Suppressor macrophage (primary cell): ENCODE data around the gene OOSP1.
"Not testable (repeated sequence)": the region's sequence is repeated elsewhere in the genome, so short reads cannot be mapped to it uniquely, and the experiment has no call there.

Experiments
- DNase-seq, 4 experiments: peaks; one replicate each; pipeline ENCODE4 v3.0.0-alpha.2; 2020 to 2022
- total RNA-seq, 17 experiments: gene quantifications; one replicate each; lab custom pipeline; 2026; ENCODE audit warnings: mixed read lengths in 6 of 17, inconsistent platforms in 3 of 17; lab: John Stamatoyannopoulos, UW

OOSP1 gene, protein sequence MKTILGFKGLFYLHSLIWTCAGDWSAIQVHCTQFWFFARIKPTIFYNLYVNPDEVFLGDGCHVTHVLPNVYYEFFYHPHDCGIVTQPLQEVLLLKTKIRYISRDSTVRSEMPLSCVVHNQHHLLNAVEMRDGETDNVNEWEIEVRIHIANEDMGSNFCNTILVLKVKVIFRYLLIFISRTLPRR
- total RNA-seq = 0 to 0.55 (median 0) reads per million in 17 experiments

DNA sequence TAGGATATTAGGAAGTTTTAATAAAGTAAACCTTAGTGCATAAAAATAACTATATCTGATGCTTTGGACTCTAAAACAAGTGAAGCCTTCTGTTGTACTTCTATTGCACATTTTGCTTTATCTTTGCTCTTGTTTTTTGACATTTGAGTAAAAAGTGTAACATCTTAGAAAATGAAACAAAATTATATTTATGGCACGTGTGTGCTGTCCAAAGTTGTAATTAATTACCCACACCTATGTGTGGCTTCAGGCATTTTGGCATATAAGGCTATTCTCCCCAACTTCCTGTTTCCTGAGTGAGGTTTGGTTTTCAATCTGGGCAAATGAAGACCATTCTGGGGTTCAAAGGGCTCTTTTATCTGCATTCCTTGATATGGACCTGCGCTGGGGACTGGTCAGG is at the start of gene OOSP1:
OOSP1 (plus strand) TSS at position 301 of the 400 bp plus-strand sequence; CDS start at position 324, 23 bp downstream.
- DNase-seq = no peak

DNA sequence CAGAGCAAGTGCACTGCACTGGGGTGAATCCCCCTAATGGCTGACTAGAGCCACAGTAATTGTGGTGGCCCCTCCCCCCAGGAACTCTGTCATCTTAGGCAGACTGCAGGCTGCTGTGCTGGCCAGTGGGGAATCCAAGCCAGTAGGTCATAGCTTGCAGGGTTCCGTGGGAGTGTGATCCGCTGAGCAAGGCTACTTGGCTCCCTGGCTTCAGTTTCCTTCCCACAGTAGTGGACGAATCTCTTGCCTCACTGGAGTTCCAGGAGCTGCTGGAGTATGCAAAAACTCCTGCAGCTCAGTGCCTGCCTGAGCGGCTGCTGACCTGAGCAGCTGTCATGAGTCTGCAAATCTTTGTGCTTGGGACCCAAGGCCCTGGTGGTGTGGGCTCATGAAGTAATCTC is 46.5 kb upstream of the OOSP1 start:
- DNase-seq = peak; percentile 68 to 90 (median 81)

DNA sequence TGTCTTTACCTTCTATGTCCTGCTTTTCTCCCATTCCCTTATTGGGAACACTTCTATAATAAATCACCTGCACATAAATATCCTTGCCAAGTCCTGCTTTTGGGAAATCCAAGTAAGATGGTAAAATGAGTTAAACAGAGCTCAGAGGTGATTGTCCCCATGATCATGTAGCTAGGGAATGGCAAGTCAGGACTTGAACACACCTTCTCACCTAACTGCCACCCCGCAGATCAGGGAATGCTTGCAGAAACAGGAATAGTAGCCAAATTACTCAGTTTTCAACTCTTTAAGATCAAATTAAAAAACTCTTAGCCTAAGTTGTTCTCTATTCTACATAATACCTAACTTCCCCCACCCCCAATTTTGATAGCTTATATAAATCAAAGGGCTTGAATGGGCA is 43.6 kb upstream of the OOSP1 start:
- DNase-seq = no peak

DNA sequence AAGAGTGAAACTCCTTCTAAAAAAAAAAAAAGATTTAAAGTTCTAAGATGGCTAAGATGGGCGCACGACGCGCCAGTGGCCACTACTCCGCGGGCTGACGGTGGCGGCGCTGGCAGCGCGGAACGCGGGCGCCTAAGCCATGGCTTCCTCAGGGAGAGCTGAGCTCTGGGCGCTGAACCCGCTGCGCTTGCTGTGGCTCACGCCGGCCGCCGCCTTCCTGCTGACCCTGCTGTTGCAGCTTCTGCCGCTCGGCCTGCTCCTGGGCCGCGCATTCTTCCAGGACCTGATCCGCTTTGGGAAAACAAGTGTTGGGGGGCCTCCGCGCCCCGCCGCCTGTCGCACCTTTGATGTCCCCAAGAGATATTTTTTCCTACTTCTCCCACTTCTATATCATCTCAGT is 40.2 kb upstream of the OOSP1 start:
- DNase-seq = no peak

DNA sequence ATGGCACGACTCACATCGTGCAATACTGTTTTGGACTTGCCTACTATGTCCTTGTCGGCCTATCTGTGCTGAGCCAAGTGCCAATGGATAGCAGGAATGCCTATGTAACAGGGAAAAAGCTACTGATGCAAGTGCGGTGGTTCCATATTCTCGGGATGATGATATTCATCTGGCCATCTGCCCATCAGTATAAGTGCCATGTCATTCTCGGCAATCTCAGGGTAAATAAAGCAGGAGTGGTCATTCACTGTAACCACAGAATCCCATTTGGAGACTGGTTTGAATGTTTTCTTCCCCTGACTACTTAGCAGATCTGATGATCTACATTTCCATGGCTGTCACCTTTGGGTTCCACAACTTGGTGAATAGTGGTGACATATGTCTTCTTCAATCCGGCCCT is 39.6 kb upstream of the OOSP1 start:
- DNase-seq = no peak

DNA sequence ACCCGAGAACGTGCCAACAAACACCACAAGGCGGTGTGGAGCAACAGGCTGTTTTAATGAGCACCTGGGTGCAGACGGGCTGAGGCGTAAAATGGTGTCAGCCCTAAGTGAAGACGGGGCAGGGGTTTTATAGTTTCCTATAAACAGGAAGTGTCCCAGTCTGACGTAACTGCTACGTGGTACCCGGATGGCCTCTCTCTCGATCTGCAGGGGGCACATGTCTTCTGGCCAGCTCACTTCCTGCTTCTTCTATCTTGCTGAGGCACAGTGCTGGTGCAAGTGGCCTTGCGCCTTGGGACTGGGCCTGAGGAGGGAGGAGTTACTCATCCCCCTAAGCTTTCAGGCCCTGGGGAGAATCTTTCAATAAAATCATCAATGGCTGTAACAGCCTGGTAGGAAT is 38.7 kb upstream of the OOSP1 start:
- peak in 3 of 4 experiments; percentile 19 to 43 (median 37) for DNase-seq

DNA sequence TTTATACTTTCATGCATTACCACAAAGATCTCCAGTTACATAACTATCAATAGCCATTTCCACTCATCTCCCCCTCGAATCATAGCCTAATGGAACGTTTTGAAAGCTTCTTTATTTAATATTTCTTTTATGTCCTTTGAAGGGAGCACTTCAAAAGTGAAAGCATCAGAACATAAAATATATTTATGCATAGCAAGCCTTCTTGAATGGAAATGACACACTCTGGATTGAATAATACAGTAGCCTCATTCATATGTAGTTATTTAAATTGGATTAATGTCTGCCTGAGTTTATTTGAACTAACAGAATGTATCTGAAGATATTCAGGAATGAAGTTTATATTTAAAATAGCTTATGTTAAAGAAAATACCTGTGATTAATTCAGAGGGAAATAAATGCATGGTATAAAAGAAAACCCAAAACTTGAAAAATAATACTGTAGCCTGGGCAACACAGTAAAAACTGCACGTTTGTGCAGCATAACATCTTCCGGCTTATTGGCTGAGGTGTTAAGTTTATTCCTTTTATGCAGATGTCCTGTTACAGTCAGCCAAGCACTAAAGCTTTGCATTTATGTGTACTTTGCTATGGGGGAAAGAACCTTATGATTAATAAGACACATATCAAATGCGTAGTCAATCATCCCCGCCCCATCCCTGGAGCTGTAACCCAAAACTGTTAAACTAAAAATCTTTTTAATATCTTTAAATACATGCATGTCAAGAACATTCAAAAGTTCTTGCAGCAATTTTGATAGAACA is 37.7 kb upstream of the OOSP1 start:
- DNase-seq = no peak

DNA sequence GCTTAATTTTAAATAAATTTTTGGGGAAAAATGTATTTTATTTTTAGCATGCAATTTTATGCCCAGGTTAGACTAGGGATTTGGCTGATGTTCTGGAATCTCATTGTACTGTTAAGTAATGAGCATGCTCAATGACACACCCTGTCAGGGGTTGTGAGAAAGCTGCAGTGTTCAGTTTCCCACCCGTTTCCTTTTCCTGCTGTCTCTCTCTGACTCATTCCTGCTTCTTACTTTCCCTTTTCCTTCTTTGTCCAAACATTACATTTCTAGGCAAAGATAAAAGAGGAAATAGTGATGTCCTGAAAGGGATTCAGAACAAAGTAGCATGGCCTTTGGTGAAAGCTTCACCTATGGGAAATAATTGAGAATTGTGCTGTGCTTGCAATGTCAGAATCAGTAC is 36.9 kb upstream of the OOSP1 start:
- peak; percentile 59 to 81 (median 62) for DNase-seq

DNA sequence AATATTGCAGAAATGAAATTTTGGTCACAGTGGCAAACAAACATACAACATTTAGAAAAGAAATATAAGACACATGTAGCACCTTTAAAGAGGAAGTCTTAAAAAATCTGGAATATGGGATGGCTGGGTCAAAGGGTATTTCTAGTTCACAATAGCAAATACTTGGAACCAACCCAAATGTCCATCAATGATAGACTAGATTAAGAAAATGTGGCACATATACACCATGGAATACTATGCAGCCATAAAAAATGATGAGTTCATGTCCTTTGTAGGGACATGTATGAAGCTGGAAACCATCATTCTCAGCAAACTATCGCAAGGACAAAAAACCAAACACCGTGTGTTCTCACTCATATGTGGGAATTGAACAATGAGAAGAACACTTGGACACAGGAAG is 34.7 kb upstream of the OOSP1 start:
- DNase-seq = not testable (repeated sequence)

DNA sequence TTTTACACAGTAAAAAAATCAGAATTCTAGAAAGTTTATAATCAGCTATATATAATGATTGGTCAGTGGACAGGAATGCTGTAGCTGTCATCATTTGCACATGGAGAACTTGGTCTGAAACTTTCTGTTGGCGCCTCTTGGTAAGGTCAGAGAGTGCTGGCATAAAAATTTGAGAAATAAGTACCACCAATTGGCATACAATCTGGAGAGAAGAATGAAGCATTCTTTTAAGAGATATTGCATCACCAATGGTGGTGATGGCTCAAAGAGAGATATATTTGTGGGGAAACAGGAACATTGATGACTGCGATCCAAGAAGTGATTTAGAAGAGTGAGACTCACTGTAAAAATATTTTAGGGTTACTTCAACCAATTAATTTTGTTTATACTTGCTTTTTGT is 19.8 kb upstream of the OOSP1 start:
- DNase-seq = peak in 1 of 4 experiments; percentile 1

DNA sequence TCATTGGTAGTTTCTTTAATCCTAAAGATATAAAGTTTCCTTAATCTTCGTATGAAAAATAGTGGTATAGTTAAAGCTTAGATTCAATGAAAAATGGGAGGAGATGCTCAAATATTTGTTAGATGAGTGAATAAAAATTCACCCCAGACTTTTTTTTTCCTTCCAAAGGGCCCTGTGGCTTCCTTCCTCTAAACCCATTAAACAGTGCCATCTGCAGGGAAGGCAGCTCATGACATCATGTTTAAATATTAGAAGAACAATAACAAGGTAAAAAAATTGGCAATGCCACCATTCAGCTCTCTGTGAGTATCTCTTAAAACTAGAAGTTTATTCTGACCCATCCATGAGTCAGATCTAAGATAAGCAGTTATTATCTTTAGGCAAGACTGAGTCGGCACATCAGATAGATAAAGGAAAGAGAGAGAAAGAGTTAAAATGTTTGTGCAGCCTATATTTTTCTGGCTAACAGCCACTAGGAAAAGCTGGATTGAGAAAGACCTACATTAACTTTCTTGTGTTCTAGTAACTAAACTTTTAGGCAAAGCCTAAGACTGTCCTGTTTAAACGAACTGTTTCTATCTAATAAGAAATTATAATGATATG is 19.1 kb upstream of the OOSP1 start:
- DNase-seq = peak; percentile 70 to 79 (median 71)

DNA sequence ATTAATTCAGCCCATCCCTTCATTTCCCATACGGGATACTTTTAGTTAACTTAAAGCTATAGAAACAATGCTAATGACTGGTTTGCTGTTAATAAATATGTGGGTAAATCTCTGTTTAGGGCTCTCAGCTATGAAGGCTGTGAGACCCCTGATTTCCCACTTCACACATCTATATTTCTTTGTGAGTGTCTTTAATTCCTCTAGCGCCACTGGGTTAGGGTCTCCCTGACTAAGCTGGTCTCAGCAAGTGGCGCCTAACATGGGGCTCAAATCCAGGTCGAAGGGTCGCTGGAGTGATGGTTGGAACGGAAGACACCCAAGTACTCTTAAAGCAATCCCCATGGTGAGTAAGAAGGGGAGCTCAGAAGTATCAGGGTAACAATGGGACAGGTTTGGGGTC is 14.4 kb upstream of the OOSP1 start:
- DNase-seq = peak in 1 of 4 experiments; percentile 26

DNA sequence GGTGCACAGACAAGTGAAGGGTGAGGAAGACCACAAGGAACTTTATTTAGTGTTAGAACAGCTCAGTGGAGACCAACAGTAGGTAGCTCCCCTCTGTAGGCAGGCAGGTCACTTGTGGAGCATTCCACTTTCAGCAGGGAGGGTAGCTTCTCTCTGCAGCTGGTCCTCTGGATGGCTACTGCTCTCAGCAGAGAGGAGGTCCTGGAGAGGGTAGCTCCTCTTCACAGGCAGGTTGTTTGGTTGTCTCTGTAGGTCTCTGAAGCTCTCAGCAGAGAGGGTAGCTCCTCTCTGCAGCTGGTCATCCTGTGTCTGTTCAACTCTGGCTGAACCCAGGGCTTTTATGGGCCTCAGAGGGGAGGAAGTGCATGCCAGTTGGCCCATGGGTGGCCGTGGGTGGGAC is 6.5 kb upstream of the OOSP1 start:
- no peak for DNase-seq

DNA sequence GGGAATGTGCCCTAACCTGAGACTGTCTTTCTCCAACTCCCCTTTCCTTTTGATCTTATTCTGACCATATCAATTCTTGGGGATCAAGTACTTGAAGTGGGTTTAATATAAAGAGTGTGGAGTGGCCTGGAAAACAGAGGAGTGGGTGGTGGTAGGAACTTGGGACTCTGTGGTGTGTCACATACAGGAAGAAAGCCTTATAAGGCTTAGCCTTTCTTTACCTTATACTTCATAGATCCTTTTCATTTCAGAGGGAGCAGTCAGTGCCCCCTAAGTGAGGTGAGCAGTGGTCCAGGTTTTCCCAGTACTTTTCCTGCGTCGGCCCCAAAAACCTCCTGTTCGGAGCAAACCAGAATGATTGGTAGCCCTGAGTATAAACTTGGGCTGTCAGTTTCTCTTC is 486 bp downstream of the OOSP1 start:
- DNase-seq = no peak

DNA sequence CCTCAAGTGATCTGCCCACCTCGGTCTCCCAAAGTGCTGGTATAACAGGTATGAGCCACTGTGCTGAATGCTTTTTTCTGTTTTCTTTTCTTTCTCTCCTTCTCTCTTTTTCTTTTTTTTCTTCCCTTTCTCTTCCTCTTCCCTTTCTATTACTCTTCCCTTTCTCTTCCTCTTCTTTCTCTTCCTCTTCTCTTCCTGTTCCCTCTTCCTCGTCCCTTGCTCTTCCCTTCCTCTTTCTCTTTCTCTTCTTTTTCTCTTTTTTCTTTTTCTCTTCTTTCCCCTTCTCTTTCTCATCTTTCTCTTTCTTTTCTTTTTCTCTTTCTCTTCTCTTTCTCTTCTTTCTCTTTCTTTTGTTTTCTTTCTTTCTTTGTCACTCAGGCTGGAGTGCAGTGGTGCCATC is 1.2 kb downstream of the OOSP1 start:
- DNase-seq = no peak

DNA sequence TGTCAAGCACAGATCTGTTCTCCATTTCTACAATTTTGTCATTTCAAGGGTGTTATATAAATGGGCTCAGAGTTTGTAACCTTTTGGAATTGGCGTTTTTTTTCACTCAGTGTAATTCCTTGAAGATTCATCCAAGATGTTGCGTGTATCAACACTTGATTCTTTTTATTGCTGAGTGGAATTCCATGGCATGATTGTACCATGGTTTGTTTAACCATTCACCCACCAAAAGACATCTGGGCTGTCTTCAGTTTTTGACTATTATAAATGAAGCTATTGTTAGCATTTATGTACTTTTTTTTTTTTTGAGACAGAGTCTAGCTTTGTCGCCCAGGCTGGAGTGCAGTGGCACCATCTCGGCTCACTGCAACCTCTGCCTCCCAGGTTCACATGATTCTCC is 2.9 kb downstream of the OOSP1 start:
- DNase-seq = no peak

DNA sequence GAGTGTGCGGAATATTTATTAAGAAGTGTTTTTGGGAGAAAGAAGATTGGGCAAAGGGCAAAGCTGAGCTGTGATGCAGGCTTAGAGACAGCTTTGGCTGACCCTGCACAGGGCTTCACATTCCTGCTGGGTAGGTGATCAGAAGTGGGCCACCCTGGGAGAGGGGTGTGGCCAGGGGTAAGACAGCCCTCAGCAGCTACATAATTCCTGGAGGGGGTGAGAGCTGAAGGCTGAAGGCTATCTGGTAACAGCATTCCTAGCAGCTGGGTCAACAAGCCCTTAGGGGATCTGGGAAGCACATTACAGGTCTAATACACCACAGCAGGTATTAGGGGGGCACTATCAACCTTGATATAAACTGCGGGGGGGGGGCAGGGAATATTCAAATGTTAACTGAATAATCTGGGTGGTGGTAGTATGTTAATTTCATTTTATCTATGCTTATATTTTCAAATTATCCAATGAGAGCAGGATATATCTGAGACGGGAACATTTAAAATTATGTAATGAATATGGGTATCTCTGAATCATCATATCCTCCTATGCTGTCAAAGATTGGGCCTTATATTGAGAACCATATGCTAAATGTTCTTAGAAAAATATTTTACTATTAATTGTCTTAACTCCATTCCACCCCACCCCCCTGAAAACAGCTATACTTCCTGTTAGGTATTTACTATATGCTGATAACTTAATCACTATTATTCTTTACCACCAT is 5.9 kb downstream of the OOSP1 start:
- no peak for DNase-seq

DNA sequence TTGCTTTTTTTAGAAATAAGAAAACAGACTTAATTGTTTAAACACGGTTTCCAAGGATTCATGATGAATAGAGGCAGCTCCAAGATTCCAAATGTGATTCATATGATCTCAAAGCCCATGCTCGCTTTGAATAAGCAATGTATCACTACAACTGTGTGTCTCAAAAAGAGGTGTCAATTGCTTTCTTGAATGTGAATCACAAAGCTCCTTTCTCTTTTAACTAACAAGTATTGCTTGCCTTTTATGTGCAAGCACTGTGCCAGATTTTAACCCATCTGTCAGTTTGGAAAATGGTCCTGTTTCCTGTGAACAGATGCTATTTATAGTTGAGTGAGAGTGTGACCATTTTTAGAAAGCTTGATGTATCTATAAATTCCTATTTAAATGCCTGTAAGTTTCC is 6.5 kb downstream of the OOSP1 start:
- DNase-seq = no peak

DNA sequence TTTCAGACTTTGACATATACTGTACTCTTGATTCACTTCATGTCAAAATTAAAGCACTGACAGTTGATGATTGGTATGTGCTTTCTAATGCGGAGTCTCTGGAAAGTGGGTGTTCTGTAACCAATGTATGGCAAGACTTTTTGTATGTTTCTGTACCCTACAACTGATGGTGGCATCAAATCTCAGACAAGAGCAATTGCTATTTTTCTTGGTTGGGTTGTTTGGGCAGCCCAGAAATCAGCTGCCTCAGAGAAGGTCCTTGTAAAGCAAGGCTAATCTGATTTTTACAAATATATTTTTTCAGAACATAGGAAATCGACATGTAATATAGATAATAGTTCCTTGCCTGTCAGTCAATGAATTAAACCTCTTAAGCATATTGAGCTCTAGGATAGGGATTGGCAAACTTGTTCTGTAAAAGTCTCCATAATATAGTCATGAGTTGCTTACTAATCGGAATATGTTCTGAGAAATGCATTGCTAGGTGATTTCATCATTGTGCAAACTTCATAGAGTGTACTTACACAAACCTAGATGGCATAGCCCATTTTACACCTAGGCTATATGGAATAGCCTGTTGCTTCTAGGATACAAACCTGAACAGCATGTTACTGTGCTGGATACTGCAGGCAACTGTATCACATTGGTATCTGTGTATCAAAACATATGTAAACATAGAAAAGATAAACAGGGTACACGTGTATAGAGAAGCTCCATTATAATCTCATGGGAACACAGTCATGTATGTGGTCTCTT is 15.4 kb downstream of the OOSP1 start:
- DNase-seq = peak in 2 of 4 experiments; percentile 2

DNA sequence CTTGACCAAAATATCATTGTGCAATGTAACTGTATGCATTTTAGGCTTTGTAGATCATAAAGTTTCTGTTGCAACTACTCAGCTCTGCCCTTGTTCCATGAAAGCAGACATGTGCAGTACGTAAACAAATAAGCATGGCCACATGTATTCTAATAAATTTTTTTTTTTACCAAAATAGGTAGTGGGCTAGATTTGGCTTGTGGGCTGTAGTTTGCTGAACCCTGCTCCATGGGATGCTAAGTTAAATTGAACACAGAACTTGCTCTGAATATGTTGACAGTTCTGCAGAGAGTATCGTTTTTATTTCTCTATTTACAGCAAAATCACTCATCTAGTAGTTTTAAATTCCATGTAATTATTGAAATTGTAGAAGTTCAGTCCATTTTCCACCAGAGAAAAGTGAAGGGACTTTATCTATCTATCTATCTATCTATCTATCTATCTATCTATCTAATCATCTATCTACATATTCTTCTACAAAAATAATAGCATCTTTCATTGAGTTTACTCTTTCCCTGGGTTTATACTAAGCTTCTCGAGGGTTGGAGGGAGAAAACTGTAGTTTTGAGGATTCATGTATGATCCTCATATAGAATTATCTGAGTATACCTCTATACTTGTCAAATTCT is 16.1 kb downstream of the OOSP1 start:
- DNase-seq = no peak

DNA sequence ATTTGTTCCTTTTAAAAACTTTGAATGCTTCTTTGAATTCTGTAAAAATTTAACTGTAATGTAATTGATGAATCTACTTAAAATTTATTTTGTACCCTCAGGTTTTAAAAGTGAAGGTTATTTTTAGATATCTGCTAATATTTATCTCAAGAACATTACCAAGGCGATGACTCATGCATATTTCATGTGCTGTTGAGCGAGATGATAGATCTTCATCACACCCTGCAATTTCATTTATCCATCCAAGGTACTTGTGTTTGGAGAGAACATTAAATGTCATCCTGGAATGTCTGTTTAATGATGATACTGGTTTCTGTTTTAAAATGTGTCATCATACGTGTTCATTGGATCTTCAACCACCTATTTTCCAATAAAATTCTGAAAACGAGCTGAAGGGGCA is 18.9 kb downstream of the OOSP1 start:
- DNase-seq = no peak
